ENCODE results near the gene MCHR1. TPM values are rescaled to one million over a fixed set of nuclear protein-coding genes. Genes with fewer than 3 reads are reported as not detected.
"Not testable (repeated sequence)": the region's sequence is repeated elsewhere in the genome, so short reads cannot be mapped to it uniquely, and the experiment has no call there.

Gene MCHR1
- total RNA-seq, 1 experiment from 2014 or later, result 1.0 TPM

DNA sequence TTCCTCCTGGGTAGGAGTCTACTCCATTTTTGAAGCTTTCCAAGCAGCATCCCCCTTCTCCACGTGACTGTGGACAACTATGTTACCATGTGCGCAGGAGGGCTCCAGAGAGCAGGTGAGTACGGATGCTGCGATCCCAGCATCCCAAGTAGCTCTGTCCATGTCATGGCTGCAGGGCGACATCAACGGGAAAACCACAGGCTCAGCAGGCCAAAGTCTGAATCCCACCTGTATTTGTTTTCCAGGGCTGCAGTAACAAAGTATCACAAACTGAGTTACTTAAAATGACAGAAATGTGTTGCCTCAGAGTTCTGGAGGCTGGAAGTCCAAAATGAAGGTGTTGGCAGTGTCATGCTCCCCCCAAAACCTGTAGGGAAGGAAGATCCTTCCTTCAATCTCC, 40.3 kb downstream of the MCHR1 start (continued):
- no peak for TF ChIP-seq SOX15 (CRISPR knock-in tag; IDR thresholded peaks at IDR 0.05)
- TF ChIP-seq, protein P1, sequence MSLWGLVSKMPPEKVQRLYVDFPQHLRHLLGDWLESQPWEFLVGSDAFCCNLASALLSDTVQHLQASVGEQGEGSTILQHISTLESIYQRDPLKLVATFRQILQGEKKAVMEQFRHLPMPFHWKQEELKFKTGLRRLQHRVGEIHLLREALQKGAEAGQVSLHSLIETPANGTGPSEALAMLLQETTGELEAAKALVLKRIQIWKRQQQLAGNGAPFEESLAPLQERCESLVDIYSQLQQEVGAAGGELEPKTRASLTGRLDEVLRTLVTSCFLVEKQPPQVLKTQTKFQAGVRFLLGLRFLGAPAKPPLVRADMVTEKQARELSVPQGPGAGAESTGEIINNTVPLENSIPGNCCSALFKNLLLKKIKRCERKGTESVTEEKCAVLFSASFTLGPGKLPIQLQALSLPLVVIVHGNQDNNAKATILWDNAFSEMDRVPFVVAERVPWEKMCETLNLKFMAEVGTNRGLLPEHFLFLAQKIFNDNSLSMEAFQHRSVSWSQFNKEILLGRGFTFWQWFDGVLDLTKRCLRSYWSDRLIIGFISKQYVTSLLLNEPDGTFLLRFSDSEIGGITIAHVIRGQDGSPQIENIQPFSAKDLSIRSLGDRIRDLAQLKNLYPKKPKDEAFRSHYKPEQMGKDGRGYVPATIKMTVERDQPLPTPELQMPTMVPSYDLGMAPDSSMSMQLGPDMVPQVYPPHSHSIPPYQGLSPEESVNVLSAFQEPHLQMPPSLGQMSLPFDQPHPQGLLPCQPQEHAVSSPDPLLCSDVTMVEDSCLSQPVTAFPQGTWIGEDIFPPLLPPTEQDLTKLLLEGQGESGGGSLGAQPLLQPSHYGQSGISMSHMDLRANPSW (CRISPR knock-in tag; conservative IDR thresholded peaks at IDR 0.05; ENCODE audit: low read depth), result no peak

DNA sequence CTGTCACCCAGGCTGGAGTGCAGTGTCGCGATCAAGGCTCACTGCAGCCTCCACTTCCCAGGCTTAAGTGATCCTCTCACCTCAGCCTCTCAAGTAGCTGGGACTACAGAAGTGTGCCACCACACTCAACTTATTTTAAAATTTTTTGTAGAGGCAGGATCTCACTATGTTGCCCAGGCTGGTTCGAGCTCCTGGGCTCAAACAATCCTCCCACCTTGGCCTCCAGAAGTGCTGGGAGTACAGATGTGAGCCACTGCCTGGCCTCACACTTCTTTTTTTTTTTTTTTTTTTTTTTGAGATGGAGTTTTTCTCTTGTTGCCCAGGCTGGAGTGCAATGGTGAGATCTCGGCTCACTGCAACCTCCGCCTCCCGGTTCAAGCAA, 40.9 kb downstream of the MCHR1 start:
- peak; percentile 59 for TF ChIP-seq ZNF121 (CRISPR knock-in tag; IDR thresholded peaks at IDR 0.05)
- H3K4me1 Mint-ChIP-seq, result peaks cover 38% of the 10 kb centered on the region
- POLR2A ChIA-PET, result interaction anchor here (0.6 kb wide), 1 partner anchor 163 kb away, joined by 4 read pairs; no protein-coding TSS in a partner anchor
- H3K27me3 Mint-ChIP-seq (ENCODE audit: low read depth); H3K27ac Mint-ChIP-seq; H3K4me3 Mint-ChIP-seq; H3K9me3 Mint-ChIP-seq; ATAC-seq; DNase-seq (ENCODE audit: low spot score); H3K36me3 Mint-ChIP-seq: not testable (repeated sequence)
- CTCF ChIA-PET, result interaction anchor here (0.8 to 0.9 kb wide), 2 partner anchors 37 to 40 kb away, joined by 3 read pairs; no protein-coding TSS in a partner anchor

DNA sequence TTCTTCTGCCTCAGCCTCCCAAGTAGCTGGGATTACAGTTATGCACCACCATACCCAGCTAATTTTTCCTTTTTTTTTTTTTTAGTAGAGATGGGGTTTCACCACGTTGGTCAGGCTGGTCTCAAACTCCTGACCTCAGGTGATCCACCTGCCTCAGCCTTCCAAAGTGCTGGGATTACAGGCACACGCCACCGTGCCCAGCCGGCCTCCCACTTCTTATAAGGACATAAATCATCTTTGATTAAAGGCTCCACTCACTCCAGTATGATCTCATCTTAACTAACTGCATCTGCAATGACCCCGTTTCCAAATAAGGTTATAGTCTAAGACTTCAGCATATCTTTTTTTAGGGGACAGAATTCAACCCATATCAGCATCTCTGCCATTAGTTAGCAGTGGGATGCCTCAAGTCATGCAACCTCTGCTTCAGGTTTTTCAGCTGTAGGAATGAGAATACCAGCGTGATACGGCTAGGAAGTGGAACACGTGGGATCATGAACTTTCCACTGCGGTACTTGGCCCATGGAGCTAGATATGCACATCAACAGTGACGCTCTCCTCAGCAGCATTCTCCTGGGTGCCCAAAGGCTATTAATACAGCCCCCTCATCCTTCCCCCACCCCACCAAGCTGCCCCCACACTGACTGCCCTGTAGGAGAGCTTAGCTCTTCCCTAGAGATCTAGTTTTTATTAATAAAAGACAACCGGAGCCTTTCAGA, 41.4 kb downstream of the MCHR1 start:
- Mint-ChIP-seq H3K4me3 (no peak overlapping the region), H3K27me3 (ENCODE audit: low read depth) (peaks cover 8% of the 10 kb centered on the region), H3K9me3 (no peaks in the 10 kb centered on the region), H3K36me3 (no peaks in the 10 kb centered on the region), H3K27ac (no peak overlapping the region; the same call in none of the 2 replicates), H3K4me1 (peaks cover 39% of the 10 kb centered on the region)
- POLR2A ChIA-PET, result no interaction called here
- DNase-seq (ENCODE audit: low spot score) (no peak), ATAC-seq (no peak)
- CTCF ChIA-PET, result interaction anchor here (1.3 to 1.6 kb wide), 2 partner anchors 38 to 178 kb away, joined by 3 to 4 read pairs; no protein-coding TSS in a partner anchor
- TF ChIP-seq JAZF1 (CRISPR knock-in tag; IDR thresholded peaks at IDR 0.05) (no peak), ETV6 (CRISPR knock-in tag; IDR thresholded peaks at IDR 0.05) (no peak), JUN (CRISPR knock-in tag; IDR thresholded peaks at IDR 0.05) (no peak), ZNF219 (CRISPR knock-in tag; IDR thresholded peaks at IDR 0.05; ENCODE audit: borderline replicate concordance) (no peak), ZNF416 (CRISPR knock-in tag; IDR thresholded peaks at IDR 0.05) (no peak)
- TF ChIP-seq, protein P2, sequence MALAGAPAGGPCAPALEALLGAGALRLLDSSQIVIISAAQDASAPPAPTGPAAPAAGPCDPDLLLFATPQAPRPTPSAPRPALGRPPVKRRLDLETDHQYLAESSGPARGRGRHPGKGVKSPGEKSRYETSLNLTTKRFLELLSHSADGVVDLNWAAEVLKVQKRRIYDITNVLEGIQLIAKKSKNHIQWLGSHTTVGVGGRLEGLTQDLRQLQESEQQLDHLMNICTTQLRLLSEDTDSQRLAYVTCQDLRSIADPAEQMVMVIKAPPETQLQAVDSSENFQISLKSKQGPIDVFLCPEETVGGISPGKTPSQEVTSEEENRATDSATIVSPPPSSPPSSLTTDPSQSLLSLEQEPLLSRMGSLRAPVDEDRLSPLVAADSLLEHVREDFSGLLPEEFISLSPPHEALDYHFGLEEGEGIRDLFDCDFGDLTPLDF (CRISPR knock-in tag; IDR thresholded peaks at IDR 0.05), result no peak
- TF ChIP-seq, protein P3, sequence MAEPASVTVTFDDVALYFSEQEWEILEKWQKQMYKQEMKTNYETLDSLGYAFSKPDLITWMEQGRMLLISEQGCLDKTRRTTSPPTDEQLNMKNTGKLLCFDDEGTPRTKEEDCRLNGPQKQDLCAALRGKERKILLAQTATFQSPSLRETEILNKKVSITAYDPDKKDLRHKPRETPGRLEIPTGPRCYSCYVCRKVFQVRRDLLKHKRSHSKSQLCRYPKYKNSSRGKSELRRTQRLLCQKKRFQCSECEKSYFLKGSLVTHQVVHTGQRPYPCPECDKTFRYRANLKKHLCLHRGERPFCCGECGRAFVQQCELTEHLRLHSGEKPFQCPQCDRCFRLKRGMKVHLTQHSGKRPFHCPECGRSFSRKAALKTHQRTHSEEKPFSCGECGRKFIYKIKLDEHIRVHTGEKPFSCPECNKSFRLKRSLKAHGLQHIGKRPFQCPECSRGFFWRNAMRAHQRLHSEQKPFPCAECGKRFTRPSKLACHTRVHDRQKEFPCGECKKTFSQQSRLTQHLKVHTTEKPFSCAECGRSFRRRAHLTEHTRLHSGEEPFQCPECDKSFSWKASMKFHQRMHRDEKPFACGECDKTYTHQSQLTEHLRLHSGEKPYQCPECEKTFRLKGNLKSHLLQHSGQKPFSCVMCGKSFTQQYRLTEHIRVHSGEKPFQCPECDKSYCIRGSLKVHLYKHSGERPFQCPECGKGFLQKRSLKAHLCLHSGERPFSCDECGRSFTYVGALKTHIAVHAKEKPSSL (CRISPR knock-in tag; conservative IDR thresholded peaks at IDR 0.05), result no peak
- TF ChIP-seq, protein P4, sequence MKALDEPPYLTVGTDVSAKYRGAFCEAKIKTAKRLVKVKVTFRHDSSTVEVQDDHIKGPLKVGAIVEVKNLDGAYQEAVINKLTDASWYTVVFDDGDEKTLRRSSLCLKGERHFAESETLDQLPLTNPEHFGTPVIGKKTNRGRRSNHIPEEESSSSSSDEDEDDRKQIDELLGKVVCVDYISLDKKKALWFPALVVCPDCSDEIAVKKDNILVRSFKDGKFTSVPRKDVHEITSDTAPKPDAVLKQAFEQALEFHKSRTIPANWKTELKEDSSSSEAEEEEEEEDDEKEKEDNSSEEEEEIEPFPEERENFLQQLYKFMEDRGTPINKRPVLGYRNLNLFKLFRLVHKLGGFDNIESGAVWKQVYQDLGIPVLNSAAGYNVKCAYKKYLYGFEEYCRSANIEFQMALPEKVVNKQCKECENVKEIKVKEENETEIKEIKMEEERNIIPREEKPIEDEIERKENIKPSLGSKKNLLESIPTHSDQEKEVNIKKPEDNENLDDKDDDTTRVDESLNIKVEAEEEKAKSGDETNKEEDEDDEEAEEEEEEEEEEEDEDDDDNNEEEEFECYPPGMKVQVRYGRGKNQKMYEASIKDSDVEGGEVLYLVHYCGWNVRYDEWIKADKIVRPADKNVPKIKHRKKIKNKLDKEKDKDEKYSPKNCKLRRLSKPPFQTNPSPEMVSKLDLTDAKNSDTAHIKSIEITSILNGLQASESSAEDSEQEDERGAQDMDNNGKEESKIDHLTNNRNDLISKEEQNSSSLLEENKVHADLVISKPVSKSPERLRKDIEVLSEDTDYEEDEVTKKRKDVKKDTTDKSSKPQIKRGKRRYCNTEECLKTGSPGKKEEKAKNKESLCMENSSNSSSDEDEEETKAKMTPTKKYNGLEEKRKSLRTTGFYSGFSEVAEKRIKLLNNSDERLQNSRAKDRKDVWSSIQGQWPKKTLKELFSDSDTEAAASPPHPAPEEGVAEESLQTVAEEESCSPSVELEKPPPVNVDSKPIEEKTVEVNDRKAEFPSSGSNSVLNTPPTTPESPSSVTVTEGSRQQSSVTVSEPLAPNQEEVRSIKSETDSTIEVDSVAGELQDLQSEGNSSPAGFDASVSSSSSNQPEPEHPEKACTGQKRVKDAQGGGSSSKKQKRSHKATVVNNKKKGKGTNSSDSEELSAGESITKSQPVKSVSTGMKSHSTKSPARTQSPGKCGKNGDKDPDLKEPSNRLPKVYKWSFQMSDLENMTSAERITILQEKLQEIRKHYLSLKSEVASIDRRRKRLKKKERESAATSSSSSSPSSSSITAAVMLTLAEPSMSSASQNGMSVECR (CRISPR knock-in tag; IDR thresholded peaks at IDR 0.05; ENCODE audit: borderline replicate concordance), result no peak
- TF ChIP-seq, protein P5, sequence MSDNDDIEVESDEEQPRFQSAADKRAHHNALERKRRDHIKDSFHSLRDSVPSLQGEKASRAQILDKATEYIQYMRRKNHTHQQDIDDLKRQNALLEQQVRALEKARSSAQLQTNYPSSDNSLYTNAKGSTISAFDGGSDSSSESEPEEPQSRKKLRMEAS (CRISPR knock-in tag; IDR thresholded peaks at IDR 0.05), result no peak
- TF ChIP-seq, protein P6, sequence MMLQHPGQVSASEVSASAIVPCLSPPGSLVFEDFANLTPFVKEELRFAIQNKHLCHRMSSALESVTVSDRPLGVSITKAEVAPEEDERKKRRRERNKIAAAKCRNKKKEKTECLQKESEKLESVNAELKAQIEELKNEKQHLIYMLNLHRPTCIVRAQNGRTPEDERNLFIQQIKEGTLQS (CRISPR knock-in tag; conservative IDR thresholded peaks at IDR 0.05), result no peak
- TF ChIP-seq, protein P1 (CRISPR knock-in tag; conservative IDR thresholded peaks at IDR 0.05; ENCODE audit: low read depth), result no peak
